GM23248 (cell line): ENCODE data around the gene TMEM59L. TPM values are rescaled to one million over a fixed set of nuclear protein-coding genes. Genes with fewer than 3 reads are reported as not detected.

Experiments
- DNase-seq: peaks from one replicate; pipeline ENCODE4 v3.0.0-alpha.2; 2015
- H2AFZ ChIP-seq: fragments of 200-600 bp; sonication (generic); 2 replicates; pipeline ENCODE4 v1.6.1; 2016; ENCODE audit warnings: antibody characterized with exemption
- H3F3A ChIP-seq: fragments of 200-600 bp; sonication (generic); 2 replicates; pipeline ENCODE4 v1.6.1; 2016; ENCODE audit warnings: mild to moderate bottlenecking, antibody characterized with exemption, mixed run types; ENCODE audit not compliant: insufficient read depth
- H3K27ac ChIP-seq: fragments of 200-600 bp; sonication (generic); 2 replicates; pipeline ENCODE4 v1.5.1; 2016; ENCODE audit warnings: mild to moderate bottlenecking
- H3K27me3 ChIP-seq: fragments of 200-600 bp; sonication (generic); replicated peaks from 2 replicates; pipeline ENCODE4 v1.6.1; 2016; ENCODE audit warnings: mild to moderate bottlenecking; ENCODE audit not compliant: insufficient read depth
- H3K36me3 ChIP-seq: fragments of 200-600 bp; sonication (generic); 2 replicates; pipeline ENCODE4 v1.6.1; 2016; ENCODE audit warnings: low read depth, mild to moderate bottlenecking
- H3K4me1 ChIP-seq: fragments of 200-600 bp; sonication (generic); 2 replicates; pipeline ENCODE4 v1.6.1; 2016; ENCODE audit warnings: mild to moderate bottlenecking; ENCODE audit not compliant: insufficient read depth
- H3K4me2 ChIP-seq: fragments of 200-600 bp; sonication (generic); one replicate; pipeline ENCODE4 v1.6.1; 2016; ENCODE audit warnings: mild to moderate bottlenecking; ENCODE audit not compliant: unreplicated experiment
- H3K4me3 ChIP-seq: fragments of 200-600 bp; sonication (generic); 2 replicates; pipeline ENCODE4 v1.5.1; 2016; ENCODE audit warnings: mild to moderate bottlenecking
- H3K79me2 ChIP-seq: fragments of 200-600 bp; sonication (generic); 2 replicates; pipeline ENCODE4 v1.6.1; 2016; ENCODE audit warnings: mild to moderate bottlenecking; ENCODE audit not compliant: insufficient read depth
- H3K9ac ChIP-seq: fragments of 200-600 bp; sonication (generic); 2 replicates; pipeline ENCODE4 v1.6.1; 2016; ENCODE audit warnings: mild to moderate bottlenecking
- H3K9me2 ChIP-seq: fragments of 200-600 bp; sonication (generic); 2 replicates; pipeline ENCODE4 v1.6.1; 2016; ENCODE audit warnings: mixed run types, mild to moderate bottlenecking, moderate library complexity; ENCODE audit not compliant: insufficient read depth
- H3K9me3 ChIP-seq: fragments of 200-600 bp; sonication (generic); one replicate; pipeline ENCODE4 v1.6.1; 2017; ENCODE audit warnings: low read depth
- H4K20me1 ChIP-seq: fragments of 200-600 bp; sonication (generic); 2 replicates; pipeline ENCODE4 v1.6.0; 2016; ENCODE audit not compliant: insufficient read depth
- EZH2 ChIP-seq: fragments of 200-600 bp; sonication (generic); IDR thresholded peaks from 2 replicates; pipeline ENCODE4 v1.6.1; 2018; ENCODE audit warnings: antibody characterized with exemption, mild to moderate bottlenecking; ENCODE audit not compliant: insufficient read depth, poor library complexity, severe bottlenecking
- EZH2phosphoT487 ChIP-seq: fragments of 200-600 bp; sonication (generic); IDR thresholded peaks from 2 replicates; pipeline ENCODE4 v1.6.1; 2018; ENCODE audit warnings: antibody characterized with exemption, moderate library complexity, mild to moderate bottlenecking, low read depth; ENCODE audit not compliant: insufficient read depth
- WGBS, 2 experiments: methylation state at CpG; one replicate each; pipeline ENCODE4 v1.1.6; 2015 to 2017; ENCODE audit warnings: low lambda C conversion rate in 2 of 2, low coverage in 1 of 2; ENCODE audit errors: missing lambda C conversion rate in 2 of 2; 5-methylcytosine and 5-hydroxymethylcytosine counted together
- in situ Hi-C: fragments of 300-500 bp; cut with MboI; formaldehyde crosslinking; loops from 2 replicates; pipeline ENCODE4 v1.15.0; 2020
- polyA plus RNA-seq: library from polyadenylated mRNA; unstranded; fragments of >200 nt; fragmentation: Nextera tagmentation; extraction: Ambion mirVana; gene quantifications from 2 replicates; pipeline ENCODE4 v1.2.1, GENCODE V29; 2016
- total RNA-seq: library from RNA; depleted of rRNA; stranded (reverse); fragments of >200 nt; shearing (Covaris generic); gene quantifications from 2 replicates; pipeline ENCODE4 v1.2.3, GENCODE V29; 2014

TMEM59L gene
- total and polyA plus RNA-seq, 2 experiments from 2014 or later: 0.97 to 2.1 TPM

- in situ Hi-C loops: loop anchor here (25.0 kb wide), 1 partner anchor 131 kb away; no protein-coding TSS in a partner anchor
- no peak overlapping the region for H3K4me2 ChIP-seq
Observed at GRCh38 chr19:18593367-18594095, 19.1 kb upstream of the TMEM59L start.

GRCh38 chr19:18594096-18594823, 18.4 kb upstream of the TMEM59L start:
- H3K4me2 ChIP-seq: peak overlapping the region; percentile 86
- H3F3A ChIP-seq: peaks cover 13% of the 10 kb centered on the region
- H2AFZ ChIP-seq: peak overlapping the region; percentile 57
- H3K9me2 ChIP-seq: no peaks in the 10 kb centered on the region
- no peak overlapping the region for H3K27ac ChIP-seq
- no peak for TF ChIP-seq EZH2
- in situ Hi-C loops: loop anchor here (25.0 kb wide), 1 partner anchor 132 kb away; no protein-coding TSS in a partner anchor
- H3K36me3 ChIP-seq: no peaks in the 10 kb centered on the region
- DNase-seq: peak; percentile 95
- H3K9me3 ChIP-seq: no peaks in the 10 kb centered on the region
- H3K9ac ChIP-seq: peak overlapping the region; percentile 64
- H4K20me1 ChIP-seq: no peaks in the 10 kb centered on the region
- peaks cover 5% of the 10 kb centered on the region; the same call in 1 of the 2 replicates for H3K4me1 ChIP-seq
- H3K27me3 ChIP-seq: no peaks in the 10 kb centered on the region
- H3K79me2 ChIP-seq: no peaks in the 10 kb centered on the region
- peak overlapping the region; percentile 72 for H3K4me3 ChIP-seq
- WGBS, 2 experiments: 2% methylated on average over 37 to 53 of the region's 54 CpGs

More at GRCh38 chr19:18593367-18594095, 19.1 kb upstream of the TMEM59L start:
- Histone ChIP-seq H3K79me2 (no peaks in the 10 kb centered on the region), H4K20me1 (no peaks in the 10 kb centered on the region), H3K27me3 (no peaks in the 10 kb centered on the region), H3K9me3 (no peaks in the 10 kb centered on the region), H3K4me3 (peak overlapping the region; percentile 72; the same call in 1 of the 2 replicates), H3K27ac (no peak overlapping the region), H3K4me1 (peaks cover 5% of the 10 kb centered on the region; the same call in 1 of the 2 replicates), H3K9ac (no peak overlapping the region), H3K36me3 (no peaks in the 10 kb centered on the region), H3K9me2 (no peaks in the 10 kb centered on the region), H3F3A (peaks cover 13% of the 10 kb centered on the region), H2AFZ (no peak overlapping the region)
- 36 to 41% methylated on average over 20 to 25 of the region's 25 CpGs for WGBS, 2 experiments
- TF ChIP-seq EZH2: no peak
- DNase-seq: peak; percentile 46

- H3K79me2 ChIP-seq: no peaks in the 10 kb centered on the region
- DNase-seq: no peak
- no peaks in the 10 kb centered on the region for H4K20me1 ChIP-seq
- no peaks in the 10 kb centered on the region for H3K27me3 ChIP-seq
- no peak overlapping the region for H3K27ac ChIP-seq
- H3K9me3 ChIP-seq: no peaks in the 10 kb centered on the region
- peak overlapping the region; percentile 64 for H3K9ac ChIP-seq
- peaks cover 13% of the 10 kb centered on the region for H3F3A ChIP-seq
- no peaks in the 10 kb centered on the region for H3K36me3 ChIP-seq
- H3K4me3 ChIP-seq: peak overlapping the region; percentile 72
- peak overlapping the region; percentile 57 for H2AFZ ChIP-seq
- WGBS, 2 experiments: 8 to 13% methylated on average over 11 to 25 of the region's 26 CpGs
- H3K4me1 ChIP-seq: peaks cover under 1% of the 10 kb centered on the region; the same call in 1 of the 2 replicates
- TF ChIP-seq EZH2: no peak
- TF ChIP-seq EZH2phosphoT487: no peak
- no peaks in the 10 kb centered on the region for H3K9me2 ChIP-seq
- H3K4me2 ChIP-seq: peak overlapping the region; percentile 86
- in situ Hi-C loops: loop anchor here (25.0 kb wide), 1 partner anchor 133 kb away; no protein-coding TSS in a partner anchor
Observed at GRCh38 chr19:18594824-18595373, 17.8 kb upstream of the TMEM59L start.

- Histone ChIP-seq H3K36me3 (no peaks in the 10 kb centered on the region), H3K4me1 (no peaks in the 10 kb centered on the region), H3K27me3 (no peaks in the 10 kb centered on the region), H3K9me2 (no peaks in the 10 kb centered on the region), H4K20me1 (no peaks in the 10 kb centered on the region), H3K4me3 (no peak overlapping the region), H3K79me2 (no peaks in the 10 kb centered on the region), H3F3A (peaks cover 13% of the 10 kb centered on the region), H3K9me3 (no peaks in the 10 kb centered on the region), H3K4me2 (no peak overlapping the region), H3K9ac (no peak overlapping the region), H3K27ac (no peak overlapping the region), H2AFZ (no peak overlapping the region)
- in situ Hi-C loops: loop anchor here (25.0 kb wide), 1 partner anchor 133 kb away; no protein-coding TSS in a partner anchor
- TF ChIP-seq EZH2phosphoT487: no peak
- no peak for TF ChIP-seq EZH2
- 60 to 63% methylated on average over 6 of the region's 6 CpGs for WGBS, 2 experiments
- no peak for DNase-seq
Observed at GRCh38 chr19:18595475-18595874, 17.2 kb upstream of the TMEM59L start.
